Measurements from ENCODE around the gene CSTA.

DNA sequence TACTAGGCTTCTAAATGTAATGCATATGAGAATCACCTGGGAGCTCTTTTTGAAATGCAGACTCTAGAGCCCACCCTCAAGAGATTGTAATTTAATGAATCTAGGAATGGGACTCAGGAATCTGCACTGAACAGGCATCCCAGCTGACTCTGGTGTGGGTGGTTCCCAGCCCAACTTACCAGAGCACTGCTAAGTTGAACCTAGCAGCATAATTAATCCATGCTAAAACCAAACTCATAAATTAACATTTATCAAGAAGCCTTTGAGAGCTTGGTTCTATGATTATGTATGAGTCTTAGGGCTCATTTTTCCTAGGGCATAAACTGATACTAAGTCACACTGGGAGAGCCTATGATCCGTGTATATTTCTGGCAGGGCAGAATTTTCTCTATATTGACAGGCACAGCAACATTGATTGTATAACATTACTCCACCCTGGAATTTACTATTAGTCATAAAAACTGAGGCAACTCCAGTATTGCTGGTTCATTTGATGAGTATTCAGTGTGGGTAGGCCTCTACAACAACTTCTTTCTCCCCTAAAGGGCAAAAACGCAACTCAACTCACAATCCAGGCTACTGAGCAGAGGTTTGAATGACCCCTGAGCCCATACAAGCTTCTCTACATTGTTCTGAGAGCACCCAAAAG lies 10.7 kb upstream of the CSTA start:
- TF ChIP-seq, protein P1, sequence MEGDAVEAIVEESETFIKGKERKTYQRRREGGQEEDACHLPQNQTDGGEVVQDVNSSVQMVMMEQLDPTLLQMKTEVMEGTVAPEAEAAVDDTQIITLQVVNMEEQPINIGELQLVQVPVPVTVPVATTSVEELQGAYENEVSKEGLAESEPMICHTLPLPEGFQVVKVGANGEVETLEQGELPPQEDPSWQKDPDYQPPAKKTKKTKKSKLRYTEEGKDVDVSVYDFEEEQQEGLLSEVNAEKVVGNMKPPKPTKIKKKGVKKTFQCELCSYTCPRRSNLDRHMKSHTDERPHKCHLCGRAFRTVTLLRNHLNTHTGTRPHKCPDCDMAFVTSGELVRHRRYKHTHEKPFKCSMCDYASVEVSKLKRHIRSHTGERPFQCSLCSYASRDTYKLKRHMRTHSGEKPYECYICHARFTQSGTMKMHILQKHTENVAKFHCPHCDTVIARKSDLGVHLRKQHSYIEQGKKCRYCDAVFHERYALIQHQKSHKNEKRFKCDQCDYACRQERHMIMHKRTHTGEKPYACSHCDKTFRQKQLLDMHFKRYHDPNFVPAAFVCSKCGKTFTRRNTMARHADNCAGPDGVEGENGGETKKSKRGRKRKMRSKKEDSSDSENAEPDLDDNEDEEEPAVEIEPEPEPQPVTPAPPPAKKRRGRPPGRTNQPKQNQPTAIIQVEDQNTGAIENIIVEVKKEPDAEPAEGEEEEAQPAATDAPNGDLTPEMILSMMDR (IDR thresholded peaks at IDR 0.05): no peak
- no peak for TF ChIP-seq POLR2A (IDR thresholded peaks at IDR 0.05)
